GM20000 (cell line): ENCODE measurements around the gene AK2.
A peak's percentile ranks its signal among the peaks of the same experiment; 100 is the strongest.

Experiments
- DNase-seq: peaks from one replicate; pipeline ENCODE4 v3.0.0; 2012; ENCODE audit warnings: low spot score
- CTCF ChIP-seq: IDR thresholded peaks from 2 replicates; pipeline ENCODE4 v1.5.1; 2012; ENCODE audit warnings: mild to moderate bottlenecking, control low read depth; ENCODE audit errors: extremely low read depth, missing control alignments

AK2 gene

GRCh38 chr1:32964461-32965250 is 72.0 kb downstream of the AK2 start, which contains the start of gene RNF19B:
Gene RNF19B, minus strand, starts transcription at chr1:32964809. Its CDS starts 124 bp downstream, at chr1:32964685.
- no peak for TF ChIP-seq CTCF
- peak; percentile 99 for DNase-seq

GRCh38 chr1:32963746-32964460 is 72.8 kb downstream of the AK2 start:
- no peak for TF ChIP-seq CTCF
- peak; percentile 73 for DNase-seq

- peak; percentile 78 for DNase-seq
- no peak for TF ChIP-seq CTCF
Measured at GRCh38 chr1:32962248-32962896, 74.3 kb downstream of the AK2 start.

- no peak for DNase-seq
- TF ChIP-seq CTCF: no peak
Measured at GRCh38 chr1:32960819-32961355, 75.8 kb downstream of the AK2 start.

- no peak for DNase-seq
- TF ChIP-seq CTCF: no peak
Measured at GRCh38 chr1:32960342-32960741, 76.3 kb downstream of the AK2 start.

- DNase-seq: no peak
- no peak for TF ChIP-seq CTCF
Measured at GRCh38 chr1:32958827-32959226, 77.9 kb downstream of the AK2 start.
